IPS-NIHi7 (cell line): ENCODE data around the gene TRMU.
A peak's percentile ranks its signal among the peaks of the same experiment; 100 is the strongest.
"Not testable (repeated sequence)": the region's sequence is repeated elsewhere in the genome, so short reads cannot be mapped to it uniquely, and the experiment has no call there.

Source experiments
- DNase-seq: peaks from one replicate; pipeline ENCODE4 v3.0.0; 2012; ENCODE audit warnings: mixed read lengths; ENCODE audit errors: extremely low spot score

Gene TRMU

DNA sequence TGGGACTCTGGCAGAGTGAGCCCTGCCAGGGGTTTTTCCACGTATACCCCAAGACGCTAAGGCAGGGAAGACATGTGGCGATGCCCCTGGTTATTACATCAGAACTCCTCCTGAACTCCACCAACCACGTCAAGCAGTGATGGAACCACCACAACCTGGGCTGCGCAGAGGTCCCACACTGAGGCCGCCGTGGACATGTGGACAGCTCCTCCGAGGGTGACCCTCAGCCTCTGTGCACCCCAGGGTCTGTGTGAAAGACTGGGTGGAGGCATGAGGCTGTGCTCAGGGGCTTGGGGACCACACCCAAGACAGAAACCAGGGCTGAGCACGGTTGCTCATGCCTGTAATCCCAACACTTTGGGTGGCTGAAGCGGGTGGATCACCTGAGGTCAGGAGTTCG is 52.2 kb downstream of the TRMU start:
- DNase-seq, result no peak

GRCh38 chr22:46388647-46389046 is 53.1 kb downstream of the TRMU start:
- DNase-seq, result no peak

GRCh38 chr22:46389081-46389480 is 53.6 kb downstream of the TRMU start:
- no peak for DNase-seq

- DNase-seq, result no peak
Measured at GRCh38 chr22:46390105-46390651, 54.7 kb downstream of the TRMU start.

DNA sequence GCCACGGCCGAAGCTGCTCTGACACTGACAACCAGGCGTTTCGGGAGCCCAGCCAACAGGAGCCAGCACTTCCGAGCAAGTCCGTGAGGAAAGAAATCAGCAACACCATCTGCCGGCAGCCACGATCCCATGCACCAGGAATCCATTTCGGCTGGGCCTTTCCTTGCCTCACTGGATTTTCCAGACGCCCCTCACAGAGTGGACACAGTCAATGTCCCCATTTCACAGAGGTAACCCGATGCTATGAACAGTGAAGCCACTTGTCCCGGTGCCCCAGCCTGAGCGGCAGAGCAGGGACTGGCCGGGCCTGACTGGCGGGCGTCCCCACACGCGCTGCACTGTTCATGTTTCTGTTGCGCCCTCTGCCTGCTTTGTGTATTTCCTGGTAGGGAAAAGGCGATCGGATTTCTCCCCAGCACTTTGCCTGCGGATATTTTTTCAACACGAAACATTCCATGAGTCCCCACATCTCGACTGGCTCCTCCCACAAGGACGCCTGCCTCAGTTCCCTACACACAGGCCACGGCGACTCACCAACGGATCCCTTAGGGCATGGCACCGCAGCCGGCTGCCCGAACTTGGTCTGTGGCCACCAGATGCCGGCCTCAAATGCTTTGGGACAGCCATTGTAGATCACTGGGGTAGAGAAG is 55.3 kb downstream of the TRMU start:
- peak; percentile 40 for DNase-seq

GRCh38 chr22:46391486-46392136 is 56.1 kb downstream of the TRMU start:
- DNase-seq, result no peak

DNA sequence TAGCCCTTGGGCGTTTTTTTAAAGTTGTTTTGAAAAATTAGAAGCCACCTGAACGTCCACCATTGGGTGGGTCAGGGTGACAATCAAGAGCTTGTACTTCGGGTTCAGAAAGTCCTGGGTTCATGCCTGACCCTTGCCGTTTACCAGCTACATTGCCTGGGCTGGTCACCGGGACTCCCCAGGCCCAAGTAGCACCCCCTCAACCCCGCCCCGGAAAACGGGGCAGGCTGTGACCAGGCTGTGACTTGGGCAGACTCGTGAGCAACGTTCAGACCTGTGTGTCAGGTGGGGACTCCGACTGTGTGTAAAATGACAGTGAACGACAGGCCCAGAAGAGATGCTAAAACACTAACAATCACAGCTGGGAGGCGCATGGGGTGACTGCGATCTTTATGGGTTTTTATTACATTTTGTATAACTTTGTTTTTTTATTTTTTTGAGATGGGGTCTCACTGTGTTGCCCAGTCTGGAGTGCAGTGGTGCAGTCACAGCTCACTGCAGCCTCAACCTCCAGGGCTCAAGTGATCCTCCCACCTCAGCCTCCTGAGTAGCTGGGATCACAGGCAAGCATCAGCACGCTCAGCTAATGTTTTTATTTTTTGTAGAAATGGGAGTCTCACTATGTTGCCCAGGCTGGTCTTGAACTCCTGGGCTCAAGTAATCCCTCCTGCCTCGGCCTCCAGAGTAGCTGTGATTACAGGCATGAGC is 56.8 kb downstream of the TRMU start:
- DNase-seq, result no peak

- DNase-seq, result no peak
Measured at GRCh38 chr22:46393873-46394272, 58.4 kb downstream of the TRMU start.

- DNase-seq, result no peak
Measured at GRCh38 chr22:46394622-46395021, 59.1 kb downstream of the TRMU start.

- no peak for DNase-seq
Measured at GRCh38 chr22:46395145-46395544, 59.6 kb downstream of the TRMU start.

GRCh38 chr22:46397049-46397448 is 61.5 kb downstream of the TRMU start:
- not testable (repeated sequence) for DNase-seq

- DNase-seq, result no peak
Measured at GRCh38 chr22:46397514-46397913, 62.0 kb downstream of the TRMU start.

GRCh38 chr22:46397951-46398350 is 62.4 kb downstream of the TRMU start:
- no peak for DNase-seq

DNA sequence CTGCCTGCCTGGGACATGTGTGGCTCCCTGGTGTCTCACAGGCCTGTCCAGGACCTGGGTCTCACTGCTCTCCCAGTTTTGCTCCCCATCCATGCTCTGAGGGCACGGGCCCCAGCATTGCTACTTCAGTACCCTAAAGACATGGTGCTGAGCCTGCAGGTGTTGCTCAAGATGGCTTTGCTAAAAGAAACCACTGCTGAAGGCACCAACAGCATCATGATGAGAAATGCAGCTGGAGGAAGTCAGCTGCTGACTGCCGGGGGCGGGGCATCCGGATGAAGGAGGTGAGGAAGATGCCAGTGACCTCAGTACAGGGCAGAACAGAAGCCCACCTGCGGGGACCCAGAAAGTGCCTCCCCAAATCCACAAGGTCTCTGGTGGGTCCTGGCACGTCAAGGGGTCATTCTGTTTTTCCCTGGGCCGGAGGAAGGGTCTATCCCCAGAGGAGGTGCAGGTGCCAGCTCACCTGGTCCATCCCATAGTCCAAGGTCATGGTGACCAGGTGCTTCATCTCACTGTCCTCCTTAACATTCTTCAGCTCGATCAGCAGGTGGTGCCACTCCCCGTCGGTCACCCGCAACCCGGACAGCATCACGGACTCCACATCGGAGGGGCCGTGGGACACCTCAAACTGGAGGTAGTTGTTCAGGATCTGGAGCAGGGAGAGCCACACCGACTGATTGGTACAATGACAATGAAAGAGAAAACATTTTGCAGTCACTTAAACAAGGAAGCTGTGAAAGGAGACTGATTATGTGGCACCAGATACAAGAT is 63.9 kb downstream of the TRMU start:
- DNase-seq, result no peak

GRCh38 chr22:46401370-46401769 is 65.9 kb downstream of the TRMU start:
- no peak for DNase-seq

- no peak for DNase-seq
Measured at GRCh38 chr22:46402505-46402904, 67.0 kb downstream of the TRMU start.

DNA sequence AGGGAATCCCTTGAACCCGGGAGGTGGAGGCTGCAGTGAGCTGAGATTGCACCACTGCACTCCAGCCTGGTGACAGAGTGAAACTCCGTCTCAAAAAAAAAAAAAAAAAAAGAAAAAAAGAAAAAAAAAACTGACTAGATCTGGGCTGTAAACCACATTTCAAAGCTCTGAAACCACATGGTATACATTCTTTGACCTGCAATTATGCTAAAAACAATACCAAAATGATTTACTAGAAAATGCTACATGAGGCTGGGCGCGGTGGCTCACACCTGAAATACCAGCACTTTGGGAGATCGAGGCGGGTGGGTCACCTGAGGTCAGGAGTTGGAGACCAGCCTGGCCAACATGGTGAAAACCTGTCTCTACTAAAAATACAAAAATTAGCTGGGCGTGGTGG is 68.4 kb downstream of the TRMU start:
- not testable (repeated sequence) for DNase-seq

DNA sequence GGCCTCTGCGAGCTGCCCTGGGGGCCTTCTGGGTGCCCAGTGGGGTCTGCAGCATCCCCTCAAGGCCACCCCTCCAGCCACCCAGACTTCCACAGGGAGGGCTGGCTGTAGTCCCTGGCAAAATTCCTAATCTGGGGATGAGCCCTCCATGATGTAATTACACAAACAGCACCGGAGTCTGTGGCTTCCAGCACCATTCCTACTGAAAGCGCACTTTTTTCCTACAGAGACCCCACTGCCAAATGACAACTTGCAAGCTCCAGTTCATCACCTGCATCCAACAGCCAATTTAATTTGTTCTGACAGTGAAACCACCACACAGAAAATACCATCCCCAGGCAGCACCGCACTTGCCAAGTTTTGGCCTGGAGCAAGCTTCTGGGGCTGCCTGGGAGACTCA is 70.4 kb downstream of the TRMU start:
- DNase-seq, result no peak

DNA sequence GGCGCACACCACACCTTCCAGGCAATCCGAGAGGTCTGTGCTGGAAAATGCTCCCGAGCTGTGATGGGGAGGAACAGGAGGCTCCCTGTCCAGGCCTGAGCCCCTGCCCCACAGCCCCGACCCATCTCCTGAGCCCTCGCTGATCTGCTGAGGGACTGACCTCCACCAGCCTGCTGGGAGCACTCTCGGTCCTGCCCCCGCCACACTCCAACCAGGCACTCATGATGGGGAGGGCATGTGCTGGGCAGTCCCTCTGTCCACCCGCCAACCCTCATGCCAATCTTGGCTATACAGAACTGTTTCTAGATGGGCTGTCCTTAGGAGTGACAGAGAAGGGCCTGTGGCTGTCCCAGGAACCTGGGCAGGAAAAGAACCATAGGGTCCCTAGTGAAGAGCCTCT is 70.8 kb downstream of the TRMU start:
- DNase-seq, result no peak

GRCh38 chr22:46406791-46407190 is 71.3 kb downstream of the TRMU start:
- no peak for DNase-seq
